ENCODE measurements around the gene COL4A4.

- TF ChIP-seq CTCF (IDR thresholded peaks at IDR 0.05; ENCODE audit: poor library complexity): no peak
- no peak for TF ChIP-seq EZH2 (IDR thresholded peaks at IDR 0.05; ENCODE audit: borderline replicate concordance)
Observed at GRCh38 chr2:227148106-227148505, 15.9 kb downstream of the COL4A4 start.
